DOHH2 (cell line): ENCODE results near the gene DDX51.

Source experiments
- CTCF ChIP-seq: fragments of 200-600 bp; sonication (generic); IDR thresholded peaks from one replicate; pipeline ENCODE4 v1.5.1; 2014; ENCODE audit warnings: antibody characterized with exemption, mild to moderate bottlenecking, low read depth, low read length; ENCODE audit not compliant: poor library complexity, severe bottlenecking
- EZH2phosphoT487 ChIP-seq: fragments of 200-600 bp; sonication (generic); IDR thresholded peaks from 2 replicates; pipeline ENCODE4 v1.6.1; 2017; ENCODE audit warnings: borderline replicate concordance, mild to moderate bottlenecking, antibody characterized with exemption, low read length, moderate library complexity, mixed read lengths

- TF ChIP-seq CTCF (no peak), EZH2phosphoT487 (no peak)
These were observed 30.8 kb upstream of the DDX51 start for GRCh38 chr12:132174839-132175490.
